ENCODE results near the gene CD37.
"Not testable (repeated sequence)": the region's sequence is repeated elsewhere in the genome, so short reads cannot be mapped to it uniquely, and the experiment has no call there.

CD37 gene

GRCh38 chr19:49335071-49335783 is at the start of gene CD37:
TSS of gene CD37 (plus strand) at chr19:49335406. CDS start at chr19:49335541, 135 bp downstream.
- Histone ChIP-seq H3K4me1 (ENCODE audit: insufficient read depth, low read length) (no peaks in the 10 kb centered on the region), H3K9me3 (ENCODE audit: low read length) (no peaks in the 10 kb centered on the region), H3K4me3 (ENCODE audit: low read length) (no peak within 1 kb of the TSS), H3K27me3 (ENCODE audit: insufficient read depth, low read length) (no peaks in the 10 kb centered on the region), H3K36me3 (ENCODE audit: insufficient read depth, low read length) (peaks cover 38% of the 10 kb centered on the region), H2AFZ (ENCODE audit: low read depth, low read length) (no peak within 1 kb of the TSS)

- H3K36me3 ChIP-seq (ENCODE audit: insufficient read depth, low read length), result peaks cover 13% of the 10 kb centered on the region
- H3K27me3 ChIP-seq (ENCODE audit: insufficient read depth, low read length), result no peaks in the 10 kb centered on the region
- peaks cover 5% of the 10 kb centered on the region for H3K9me3 ChIP-seq (ENCODE audit: low read length)
- no peak overlapping the region for H3K4me3 ChIP-seq (ENCODE audit: low read length)
- H2AFZ ChIP-seq (ENCODE audit: low read depth, low read length), result no peak overlapping the region
- no peaks in the 10 kb centered on the region for H3K4me1 ChIP-seq (ENCODE audit: insufficient read depth, low read length)
These were observed 48.0 kb upstream of the CD37 start for GRCh38 chr19:49287141-49287770.

DNA sequence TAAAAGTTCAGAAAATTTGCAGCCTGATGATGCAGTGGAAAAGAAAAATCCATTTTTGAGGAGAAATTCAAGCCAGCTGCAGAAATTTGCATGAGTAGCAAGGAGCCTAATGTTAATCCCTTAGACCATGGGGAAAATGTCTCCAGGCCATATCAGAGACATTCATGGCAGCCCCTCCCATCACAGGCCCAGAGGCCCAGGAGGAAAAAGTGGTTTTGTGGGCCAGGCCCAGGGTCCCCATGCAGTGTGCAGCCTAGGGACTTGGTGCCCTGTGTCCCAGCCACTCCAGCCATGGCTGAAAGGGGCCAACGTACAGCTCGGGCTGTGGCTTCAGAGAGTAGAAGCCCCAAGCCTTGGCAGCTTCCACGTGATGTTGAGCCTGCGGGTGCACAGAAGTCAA is 47.0 kb upstream of the CD37 start:
- H3K9me3 ChIP-seq (ENCODE audit: low read length); H2AFZ ChIP-seq (ENCODE audit: low read depth, low read length); H3K4me3 ChIP-seq (ENCODE audit: low read length); H3K4me1 ChIP-seq (ENCODE audit: insufficient read depth, low read length); H3K27me3 ChIP-seq (ENCODE audit: insufficient read depth, low read length): not testable (repeated sequence)
- H3K36me3 ChIP-seq (ENCODE audit: insufficient read depth, low read length), result peaks cover 19% of the 10 kb centered on the region

- H3K9me3 ChIP-seq (ENCODE audit: low read length); H3K27me3 ChIP-seq (ENCODE audit: insufficient read depth, low read length); H2AFZ ChIP-seq (ENCODE audit: low read depth, low read length); H3K4me3 ChIP-seq (ENCODE audit: low read length); H3K4me1 ChIP-seq (ENCODE audit: insufficient read depth, low read length): not testable (repeated sequence)
- peaks cover 25% of the 10 kb centered on the region for H3K36me3 ChIP-seq (ENCODE audit: insufficient read depth, low read length)
These were observed 45.9 kb upstream of the CD37 start for GRCh38 chr19:49289286-49289685.

GRCh38 chr19:49290517-49290916 is 44.7 kb upstream of the CD37 start:
- no peaks in the 10 kb centered on the region for H3K27me3 ChIP-seq (ENCODE audit: insufficient read depth, low read length)
- H3K9me3 ChIP-seq (ENCODE audit: low read length), result peaks cover 5% of the 10 kb centered on the region
- H2AFZ ChIP-seq (ENCODE audit: low read depth, low read length), result no peak overlapping the region
- peaks cover 25% of the 10 kb centered on the region for H3K36me3 ChIP-seq (ENCODE audit: insufficient read depth, low read length)
- no peaks in the 10 kb centered on the region for H3K4me1 ChIP-seq (ENCODE audit: insufficient read depth, low read length)
- no peak overlapping the region for H3K4me3 ChIP-seq (ENCODE audit: low read length)

- Histone ChIP-seq H2AFZ (ENCODE audit: low read depth, low read length) (no peak overlapping the region), H3K27me3 (ENCODE audit: insufficient read depth, low read length) (no peaks in the 10 kb centered on the region), H3K4me1 (ENCODE audit: insufficient read depth, low read length) (no peaks in the 10 kb centered on the region), H3K4me3 (ENCODE audit: low read length) (no peak overlapping the region), H3K36me3 (ENCODE audit: insufficient read depth, low read length) (peaks cover 25% of the 10 kb centered on the region), H3K9me3 (ENCODE audit: low read length) (peaks cover 1% of the 10 kb centered on the region)
These were observed 40.8 kb upstream of the CD37 start for GRCh38 chr19:49294401-49294800.

DNA sequence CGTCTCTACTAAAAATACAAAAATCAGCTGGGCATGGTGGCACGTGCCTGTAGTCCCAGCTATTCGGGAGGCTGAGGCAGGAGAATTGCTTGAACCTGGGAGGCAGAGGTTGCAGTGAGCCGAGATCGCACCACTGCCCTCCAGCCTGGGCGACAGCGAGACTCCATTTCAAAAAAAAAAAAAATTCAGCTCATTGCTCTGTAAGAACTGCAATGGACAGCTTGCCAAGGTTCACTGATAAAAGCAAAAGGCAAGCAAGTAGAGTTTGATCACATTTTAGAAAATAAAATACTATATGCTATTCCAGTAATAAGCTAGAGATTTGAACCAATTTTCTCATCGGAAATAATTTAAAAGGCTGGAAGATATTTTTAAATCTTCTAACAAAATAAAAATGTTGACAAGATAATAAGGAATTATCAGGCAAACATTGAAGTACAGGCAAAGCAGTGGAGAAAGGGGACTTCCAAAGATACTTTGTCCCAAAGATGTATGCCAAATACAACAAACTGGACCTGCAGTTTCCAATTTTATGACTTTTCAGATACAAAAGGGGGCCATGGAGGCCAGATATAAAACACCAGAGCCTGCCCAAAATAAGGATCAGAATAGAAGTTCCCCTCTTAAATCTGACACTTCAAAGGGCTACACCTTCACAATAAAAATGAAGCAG is 39.9 kb upstream of the CD37 start:
- no peaks in the 10 kb centered on the region for H3K4me1 ChIP-seq (ENCODE audit: insufficient read depth, low read length)
- H3K4me3 ChIP-seq (ENCODE audit: low read length), result no peak overlapping the region
- H3K9me3 ChIP-seq (ENCODE audit: low read length), result no peaks in the 10 kb centered on the region
- peaks cover 25% of the 10 kb centered on the region for H3K36me3 ChIP-seq (ENCODE audit: insufficient read depth, low read length)
- no peaks in the 10 kb centered on the region for H3K27me3 ChIP-seq (ENCODE audit: insufficient read depth, low read length)
- H2AFZ ChIP-seq (ENCODE audit: low read depth, low read length), result no peak overlapping the region

GRCh38 chr19:49297403-49297802 is 37.8 kb upstream of the CD37 start:
- Histone ChIP-seq H3K9me3 (ENCODE audit: low read length) (no peaks in the 10 kb centered on the region), H3K4me1 (ENCODE audit: insufficient read depth, low read length) (no peaks in the 10 kb centered on the region), H2AFZ (ENCODE audit: low read depth, low read length) (no peak overlapping the region), H3K27me3 (ENCODE audit: insufficient read depth, low read length) (no peaks in the 10 kb centered on the region), H3K36me3 (ENCODE audit: insufficient read depth, low read length) (peaks cover 12% of the 10 kb centered on the region), H3K4me3 (ENCODE audit: low read length) (no peak overlapping the region)

- H2AFZ ChIP-seq (ENCODE audit: low read depth, low read length); H3K4me1 ChIP-seq (ENCODE audit: insufficient read depth, low read length); H3K4me3 ChIP-seq (ENCODE audit: low read length); H3K27me3 ChIP-seq (ENCODE audit: insufficient read depth, low read length); H3K9me3 ChIP-seq (ENCODE audit: low read length); H3K36me3 ChIP-seq (ENCODE audit: insufficient read depth, low read length): not testable (repeated sequence)
These were observed 36.6 kb upstream of the CD37 start for GRCh38 chr19:49298653-49299052.

DNA sequence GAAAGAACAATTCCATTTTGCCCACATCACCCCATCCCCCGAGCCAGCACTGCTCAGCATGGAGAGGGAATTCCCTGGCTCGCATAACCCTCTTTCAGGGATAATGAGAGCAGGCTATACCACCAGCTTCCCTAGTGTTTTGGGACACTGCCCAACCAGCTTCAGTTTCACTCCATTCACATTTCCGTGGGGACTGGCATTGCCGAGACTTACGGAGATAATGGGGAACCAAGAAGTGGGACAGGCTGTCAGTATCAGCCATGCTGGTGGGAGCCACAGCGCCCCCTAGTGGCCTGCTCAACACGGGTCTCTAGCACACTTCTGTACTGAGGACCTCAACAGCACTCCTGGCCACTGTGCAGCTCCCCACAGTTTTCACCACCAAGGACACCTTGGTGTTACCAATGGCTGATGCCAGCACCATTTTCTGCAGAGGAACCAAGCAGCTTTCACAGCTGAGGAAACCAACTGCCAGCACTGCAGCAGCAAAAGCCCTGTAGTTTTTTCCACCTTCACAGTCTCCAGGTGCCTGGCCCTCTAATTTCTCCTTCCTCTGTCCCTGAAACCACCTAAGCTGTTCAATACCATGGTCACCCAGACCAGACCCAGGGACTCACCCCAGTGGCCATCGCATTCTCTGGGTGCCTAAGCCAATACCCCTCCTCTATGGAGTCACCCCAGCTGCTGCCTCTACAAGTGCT is 33.9 kb upstream of the CD37 start:
- peaks cover 6% of the 10 kb centered on the region for H3K36me3 ChIP-seq (ENCODE audit: insufficient read depth, low read length)
- H3K9me3 ChIP-seq (ENCODE audit: low read length), result peaks cover 5% of the 10 kb centered on the region
- H3K27me3 ChIP-seq (ENCODE audit: insufficient read depth, low read length), result no peaks in the 10 kb centered on the region
- no peak overlapping the region for H2AFZ ChIP-seq (ENCODE audit: low read depth, low read length)
- no peaks in the 10 kb centered on the region for H3K4me1 ChIP-seq (ENCODE audit: insufficient read depth, low read length)
- no peak overlapping the region for H3K4me3 ChIP-seq (ENCODE audit: low read length)

DNA sequence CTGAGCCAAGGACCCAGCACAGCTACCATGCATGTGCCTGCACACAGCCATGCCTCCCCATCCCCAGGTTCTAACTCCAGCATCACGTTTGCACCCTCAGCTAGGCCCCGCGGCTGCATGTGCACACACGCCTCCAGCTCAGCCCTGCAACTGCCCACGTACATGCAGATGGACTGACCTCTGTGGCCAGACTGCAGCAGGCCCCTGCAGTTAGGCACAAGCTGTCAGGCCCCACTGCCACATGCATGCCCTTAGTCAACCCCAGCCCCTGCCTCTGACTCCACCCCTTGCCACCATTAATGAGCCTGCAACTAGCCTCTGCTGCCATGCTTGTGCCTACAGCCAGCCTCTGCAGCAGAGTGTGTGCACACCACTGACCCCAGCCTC is 33.3 kb upstream of the CD37 start:
- Histone ChIP-seq H3K4me3 (ENCODE audit: low read length) (no peak overlapping the region), H3K27me3 (ENCODE audit: insufficient read depth, low read length) (no peaks in the 10 kb centered on the region), H3K4me1 (ENCODE audit: insufficient read depth, low read length) (no peaks in the 10 kb centered on the region), H3K36me3 (ENCODE audit: insufficient read depth, low read length) (peaks cover 6% of the 10 kb centered on the region), H3K9me3 (ENCODE audit: low read length) (peaks cover 5% of the 10 kb centered on the region), H2AFZ (ENCODE audit: low read depth, low read length) (no peak overlapping the region)

DNA sequence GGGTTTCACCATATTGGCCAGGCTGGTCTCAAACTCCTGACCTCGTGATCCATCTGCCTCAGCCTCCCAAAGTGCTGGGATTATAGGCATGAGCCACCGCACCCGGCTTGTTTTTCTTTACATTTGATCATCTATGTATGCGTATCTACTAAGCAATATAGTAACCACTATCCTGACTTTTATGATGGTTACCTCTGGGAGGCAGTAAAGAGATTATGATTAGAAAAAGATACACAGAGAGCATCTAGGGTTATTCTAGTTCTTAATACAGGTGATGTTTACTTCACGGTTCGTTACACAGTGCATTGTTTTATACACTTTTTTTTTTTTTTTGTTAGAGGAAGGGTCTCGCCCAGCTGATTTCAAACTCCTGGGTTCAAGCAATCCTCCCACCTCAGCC is 28.5 kb upstream of the CD37 start:
- H3K27me3 ChIP-seq (ENCODE audit: insufficient read depth, low read length); H3K4me1 ChIP-seq (ENCODE audit: insufficient read depth, low read length); H2AFZ ChIP-seq (ENCODE audit: low read depth, low read length); H3K4me3 ChIP-seq (ENCODE audit: low read length); H3K9me3 ChIP-seq (ENCODE audit: low read length): not testable (repeated sequence)
- peaks cover 38% of the 10 kb centered on the region for H3K36me3 ChIP-seq (ENCODE audit: insufficient read depth, low read length)

DNA sequence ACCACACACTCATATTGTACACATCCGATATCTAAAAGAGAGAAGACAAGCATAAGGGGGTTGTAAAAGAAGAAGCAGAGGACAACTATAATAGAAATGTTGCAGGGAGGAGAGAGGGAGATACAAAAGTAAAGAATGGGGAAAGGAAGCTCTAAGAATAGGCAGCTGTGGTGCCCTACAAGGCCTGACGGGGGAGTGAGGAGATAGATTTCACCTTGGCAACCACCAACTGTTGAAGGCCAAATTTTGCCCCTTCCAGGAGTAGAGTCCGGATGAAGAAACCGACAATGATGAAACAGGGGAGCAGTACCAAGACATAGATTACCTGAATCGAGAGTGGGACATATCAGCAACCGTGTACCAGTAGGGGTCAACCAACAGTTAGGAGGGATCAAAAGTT is 26.1 kb upstream of the CD37 start:
- Histone ChIP-seq H3K4me1 (ENCODE audit: insufficient read depth, low read length) (no peaks in the 10 kb centered on the region), H3K27me3 (ENCODE audit: insufficient read depth, low read length) (no peaks in the 10 kb centered on the region), H3K4me3 (ENCODE audit: low read length) (no peak overlapping the region), H3K9me3 (ENCODE audit: low read length) (peaks cover 3% of the 10 kb centered on the region), H2AFZ (ENCODE audit: low read depth, low read length) (no peak overlapping the region), H3K36me3 (ENCODE audit: insufficient read depth, low read length) (peaks cover 46% of the 10 kb centered on the region)

Data from neuron (in vitro differentiated cells).